Measurements from ENCODE around the gene TRIM65.

GRCh38 chr17:75881678-75882454, 14.9 kb downstream of the TRIM65 start:
- TF ChIP-seq CTCF (IDR thresholded peaks at IDR 0.05; ENCODE audit: low read length) (no peak), EZH2 (IDR thresholded peaks at IDR 0.05; ENCODE audit: borderline replicate concordance, low read length) (no peak)

Measured in OCI-LY1 (cell line).